Islet precursor cell (in vitro differentiated cells): Measurements from ENCODE around the gene KRTAP10-9.
"Not testable (repeated sequence)": the region's sequence is repeated elsewhere in the genome, so short reads cannot be mapped to it uniquely, and the experiment has no call there.

Experiments used
- DNase-seq: peaks from one replicate; pipeline ENCODE4 v3.0.0-alpha.2; 2018

KRTAP10-9 gene

GRCh38 chr21:44644878-44645277 is 18.0 kb downstream of the KRTAP10-9 start:
- no peak for DNase-seq

GRCh38 chr21:44646366-44647221 is 19.7 kb downstream of the KRTAP10-9 start, which contains the start of gene KRTAP10-11:
TSS of gene KRTAP10-11 (plus strand) at chr21:44646414. CDS start at chr21:44646459, 45 bp downstream.
- not testable (repeated sequence) for DNase-seq

- DNase-seq: no peak
These were observed 20.3 kb downstream of the KRTAP10-9 start for GRCh38 chr21:44647222-44647552.

GRCh38 chr21:44648557-44649311 is 21.8 kb downstream of the KRTAP10-9 start:
- DNase-seq: no peak

GRCh38 chr21:44649521-44650100 is 22.7 kb downstream of the KRTAP10-9 start:
- DNase-seq: no peak

GRCh38 chr21:44650265-44650972 is 23.5 kb downstream of the KRTAP10-9 start:
- no peak for DNase-seq

GRCh38 chr21:44650973-44651675 is 24.2 kb downstream of the KRTAP10-9 start:
- DNase-seq: no peak

GRCh38 chr21:44653123-44653522 is 26.2 kb downstream of the KRTAP10-9 start:
- DNase-seq: no peak

- no peak for DNase-seq
These were observed 27.0 kb downstream of the KRTAP10-9 start for GRCh38 chr21:44653656-44654575.

GRCh38 chr21:44654576-44655175 is 27.8 kb downstream of the KRTAP10-9 start, which contains the start of gene KRTAP12-4:
TSS of gene KRTAP12-4 (minus strand) at chr21:44654659. CDS start at chr21:44654614, 45 bp downstream.
- DNase-seq: no peak

GRCh38 chr21:44656868-44657267 is 30.0 kb downstream of the KRTAP10-9 start:
- no peak for DNase-seq

GRCh38 chr21:44657635-44658540 is 31.0 kb downstream of the KRTAP10-9 start, which contains the start of gene KRTAP12-3:
TSS of gene KRTAP12-3 (plus strand) at chr21:44657932. CDS start at chr21:44657980, 48 bp downstream.
- DNase-seq: no peak

GRCh38 chr21:44658541-44658910 is 31.6 kb downstream of the KRTAP10-9 start:
- no peak for DNase-seq

- DNase-seq: no peak
These were observed 32.2 kb downstream of the KRTAP10-9 start for GRCh38 chr21:44658913-44659595.

- DNase-seq: not testable (repeated sequence)
These were observed 34.7 kb downstream of the KRTAP10-9 start for GRCh38 chr21:44661567-44661966.

- DNase-seq: no peak
These were observed 37.8 kb downstream of the KRTAP10-9 start for GRCh38 chr21:44664691-44665090.

GRCh38 chr21:44666401-44667320 is 39.8 kb downstream of the KRTAP10-9 start, which contains the start of gene KRTAP12-2:
TSS of gene KRTAP12-2 (minus strand) at chr21:44666927. CDS start at chr21:44666886, 41 bp downstream.
- DNase-seq: no peak
